H1 (cell line): ENCODE results near the gene HMGN1. TPM values are rescaled to one million over a fixed set of nuclear protein-coding genes. Genes with fewer than 3 reads are reported as not detected.
A peak's percentile ranks its signal among the peaks of the same experiment; 100 is the strongest.

Source experiments
- CTCF ChIA-PET: fragments of 300-600 bp; sonication (Branson Sonifier 250); formaldehyde crosslinking; loops from one replicate; lab custom pipeline; 2021; ENCODE audit not compliant: partially characterized antibody; lab: Charles Lee
- POLR2A ChIA-PET: fragments of 300-600 bp; sonication (Branson Sonifier 250); formaldehyde crosslinking; loops from one replicate; lab custom pipeline; 2021; ENCODE audit warnings: inconsistent platforms; ENCODE audit not compliant: partially characterized antibody; lab: Charles Lee
- DNase-seq, 2 experiments: peaks; one replicate each; pipeline versions ENCODE4 v3.0.0 to v3.0.0-alpha.2; 2010 to 2022; ENCODE audit warnings: low spot score in 2 of 2, low read depth in 1 of 2, mixed read lengths in 1 of 2
- FAIRE-seq: peaks from 2 replicates; lab custom pipeline; 2011; peaks lifted over from hg19 to GRCh38; lab: Jason Lieb, UNC
- H2AFZ ChIP-seq: 2 replicates; pipeline ENCODE4 v1.8.1; 2012; ENCODE audit warnings: low read length, inconsistent platforms
- H2AK5ac ChIP-seq: 2 replicates; pipeline ENCODE4 v1.6.1; 2013; ENCODE audit warnings: low read depth, low read length
- H2BK120ac ChIP-seq: replicated peaks from 2 replicates; pipeline ENCODE3; 2013; ENCODE audit warnings: low read depth, low read length, inconsistent platforms
- H2BK12ac ChIP-seq: 2 replicates; pipeline ENCODE4 v1.6.1; 2013; ENCODE audit warnings: low read depth, low read length
- H2BK15ac ChIP-seq: 2 replicates; pipeline ENCODE4 v1.6.1; 2013; ENCODE audit warnings: low read length
- H2BK20ac ChIP-seq: 2 replicates; pipeline ENCODE4 v1.6.1; 2013; ENCODE audit warnings: low read length
- H2BK5ac ChIP-seq: 2 replicates; pipeline ENCODE4 v1.6.1; 2013; ENCODE audit warnings: low read depth, low read length
- H3K14ac ChIP-seq: 2 replicates; pipeline ENCODE4 v1.6.1; 2013; ENCODE audit warnings: inconsistent platforms; ENCODE audit not compliant: insufficient read length
- H3K18ac ChIP-seq: 2 replicates; pipeline ENCODE4 v1.6.1; 2013; ENCODE audit warnings: low read length; ENCODE audit errors: extremely low read depth
- H3K23ac ChIP-seq: 2 replicates; pipeline ENCODE4 v1.6.1; 2013; ENCODE audit warnings: inconsistent platforms; ENCODE audit not compliant: insufficient read length
- H3K23me2 ChIP-seq: 2 replicates; pipeline ENCODE4 v1.6.1; 2013; ENCODE audit warnings: low read depth, low read length
- H3K27ac ChIP-seq: 2 replicates; pipeline ENCODE4 v1.6.1; 2011; ENCODE audit warnings: low read depth, low read length, inconsistent platforms
- H3K27me3 ChIP-seq, 4 experiments: replicated peaks in 1 of 4; 1 replicate in 1 of 4; 2 replicates in 3 of 4; pipeline versions ENCODE4 v1.6.1 to v1.8.1; 2011 to 2013; ENCODE audit warnings: low read length in 3 of 4, mild to moderate bottlenecking in 3 of 4, inconsistent platforms in 2 of 4, mixed read lengths in 2 of 4, moderate library complexity in 1 of 4; ENCODE audit not compliant: control insufficient read depth in 3 of 4, insufficient read depth in 3 of 4; ENCODE audit errors: extremely low read depth in 1 of 4
- H3K36me3 ChIP-seq, 4 experiments: 2 replicates each; pipeline versions ENCODE4 v1.6.1 to v1.8.1; 2011 to 2013; ENCODE audit warnings: mild to moderate bottlenecking in 4 of 4, low read length in 3 of 4, moderate library complexity in 2 of 4, control low read depth in 1 of 4, inconsistent platforms in 1 of 4; ENCODE audit not compliant: insufficient read depth in 4 of 4, control insufficient read depth in 2 of 4
- H3K4ac ChIP-seq: replicated peaks from 2 replicates; pipeline ENCODE3; 2013; ENCODE audit warnings: low read length, low read depth, mixed read lengths, inconsistent platforms; ENCODE audit not compliant: insufficient read length
- H3K4me1 ChIP-seq, 4 experiments: replicated peaks in 1 of 4; 1 replicate in 1 of 4; 2 replicates in 3 of 4; pipeline versions ENCODE4 v1.6.1 to v1.8.1; 2011 to 2013; ENCODE audit warnings: low read length in 3 of 4, inconsistent platforms in 2 of 4, mixed read lengths in 1 of 4; ENCODE audit not compliant: insufficient read depth in 4 of 4, control insufficient read depth in 3 of 4
- H3K4me2 ChIP-seq, 2 experiments: 2 replicates each; pipeline versions ENCODE4 v1.6.1 to v1.8.1; 2011 to 2013; ENCODE audit warnings: low read depth in 2 of 2, low read length in 2 of 2, control low read depth in 1 of 2, inconsistent platforms in 1 of 2, mild to moderate bottlenecking in 1 of 2; ENCODE audit not compliant: insufficient read depth in 1 of 2
- H3K4me3 ChIP-seq, 4 experiments: fragments of 200-600, 300-600 bp in 1 of 4; sonication (generic), shearing (Covaris generic), sonication (Bioruptor Twin) in 1 of 4; 2 replicates each; pipeline versions ENCODE4 v1.5.1 to v1.8.1; 2011 to 2016; ENCODE audit warnings: low read length in 4 of 4, low read depth in 3 of 4, control low read depth in 2 of 4, inconsistent platforms in 2 of 4, mild to moderate bottlenecking in 2 of 4, mixed read lengths in 1 of 4, moderate library complexity in 1 of 4; ENCODE audit not compliant: insufficient read depth in 2 of 4; ENCODE audit errors: extremely low read depth in 1 of 4
- H3K56ac ChIP-seq: replicated peaks from 2 replicates; pipeline ENCODE3; 2013; ENCODE audit warnings: low read depth, mild to moderate bottlenecking, mixed read lengths, low read length, inconsistent platforms; ENCODE audit not compliant: insufficient read length
- H3K79me1 ChIP-seq: 2 replicates; pipeline ENCODE4 v1.6.1; 2013; ENCODE audit warnings: low read depth, low read length, control low read depth
- H3K79me2 ChIP-seq, 2 experiments: 2 replicates each; pipeline versions ENCODE4 v1.6.1 to v1.8.1; 2012 to 2013; ENCODE audit warnings: low read length in 2 of 2, mild to moderate bottlenecking in 2 of 2, inconsistent platforms in 1 of 2; ENCODE audit not compliant: insufficient read depth in 2 of 2, control insufficient read depth in 1 of 2
- H3K9ac ChIP-seq, 4 experiments: replicated peaks in 1 of 4; 1 replicate in 1 of 4; 2 replicates in 3 of 4; pipeline versions ENCODE4 v1.6.1 to v1.8.1; 2011 to 2013; ENCODE audit warnings: low read depth in 3 of 4, low read length in 3 of 4, control low read depth in 2 of 4, mild to moderate bottlenecking in 2 of 4, moderate library complexity in 2 of 4, inconsistent platforms in 1 of 4; ENCODE audit errors: extremely low read depth in 1 of 4
- H3K9me3 ChIP-seq, 2 experiments: 2 replicates each; pipeline versions ENCODE4 v1.6.1 to v1.8.1; 2012 to 2013; ENCODE audit warnings: mild to moderate bottlenecking in 2 of 2, moderate library complexity in 2 of 2, control low read depth in 1 of 2, inconsistent platforms in 1 of 2, low read depth in 1 of 2, low read length in 1 of 2, mixed read lengths in 1 of 2; ENCODE audit not compliant: insufficient read depth in 2 of 2
- H4K20me1 ChIP-seq, 2 experiments: replicated peaks in 1 of 2; 2 replicates each; pipeline versions ENCODE3 to v1.8.1; 2011 to 2013; ENCODE audit warnings: inconsistent platforms in 2 of 2, low read length in 2 of 2, mild to moderate bottlenecking in 1 of 2; ENCODE audit not compliant: insufficient read depth in 2 of 2, control insufficient read depth in 1 of 2
- H4K5ac ChIP-seq: 2 replicates; pipeline ENCODE4 v1.6.1; 2013; ENCODE audit warnings: low read length, low read depth, mixed read lengths, inconsistent platforms; ENCODE audit not compliant: insufficient read length
- H4K8ac ChIP-seq: 2 replicates; pipeline ENCODE4 v1.8.0; 2013; ENCODE audit warnings: mild to moderate bottlenecking, moderate library complexity, low read length, inconsistent platforms; ENCODE audit not compliant: insufficient read depth; ENCODE audit errors: extremely low read depth
- H4K91ac ChIP-seq: replicated peaks from 2 replicates; pipeline ENCODE3; 2013; ENCODE audit warnings: low read length, mixed read lengths, inconsistent platforms; ENCODE audit not compliant: insufficient read length
- CBX5 ChIP-seq: fragments of 300-800, 300-1000 bp; sonication (generic); IDR thresholded peaks from 2 replicates; pipeline ENCODE4 v1.7.1; 2016; ENCODE audit warnings: antibody characterized with exemption, low read length, low read depth
- CHD1 ChIP-seq: IDR thresholded peaks from 2 replicates; pipeline ENCODE4 v1.6.1; 2012; ENCODE audit warnings: low read depth, low read length, improper control_type of control experiment
- CTCF ChIP-seq, 3 experiments: IDR thresholded peaks; 1 replicate in 2 of 3; 2 replicates in 1 of 3; pipeline versions ENCODE4 v1.5.1 to v1.6.1; 2011; ENCODE audit warnings: low read length in 3 of 3, mild to moderate bottlenecking in 3 of 3, inconsistent platforms in 2 of 3, low read depth in 1 of 3, moderate library complexity in 1 of 3; ENCODE audit not compliant: insufficient read depth in 1 of 3; ENCODE audit errors: control extremely low read depth in 1 of 3
- FOSL1 ChIP-seq: IDR thresholded peaks from 2 replicates; pipeline ENCODE4 v1.6.1; 2011; ENCODE audit warnings: mild to moderate bottlenecking, low read depth, low read length, moderate library complexity; ENCODE audit not compliant: insufficient read depth
- HDAC2 ChIP-seq, 2 experiments: fragments of 300-600 bp in 1 of 2; sonication (generic) in 1 of 2; IDR thresholded peaks; 2 replicates each; pipeline ENCODE4 v1.6.1; 2011 to 2012; ENCODE audit warnings: low read depth in 2 of 2, low read length in 2 of 2, mild to moderate bottlenecking in 2 of 2, moderate library complexity in 2 of 2, borderline replicate concordance in 1 of 2, inconsistent platforms in 1 of 2
- MAFK ChIP-seq: IDR thresholded peaks from 2 replicates; pipeline ENCODE4 v1.6.1; 2012; ENCODE audit warnings: low read depth, mild to moderate bottlenecking, improper control_type of control experiment, low read length
- POLR2A ChIP-seq, 2 experiments: IDR thresholded peaks; 1 replicate in 1 of 2; 2 replicates in 1 of 2; pipeline ENCODE4 v1.6.1; 2011; ENCODE audit warnings: low read depth in 2 of 2, low read length in 2 of 2, mild to moderate bottlenecking in 2 of 2; ENCODE audit errors: control extremely low read depth in 1 of 2
- RNF2 ChIP-seq: fragments of 200-900, 300-1000 bp; sonication (generic); IDR thresholded peaks from 2 replicates; pipeline ENCODE4 v1.7.1; 2016; ENCODE audit warnings: borderline replicate concordance, low read depth, mild to moderate bottlenecking, antibody characterized with exemption, low read length; ENCODE audit not compliant: poor library complexity, severe bottlenecking; ENCODE audit errors: missing control alignments
- SP1 ChIP-seq: IDR thresholded peaks from 2 replicates; pipeline ENCODE4 v1.6.1; 2011; ENCODE audit warnings: low read depth, low read length
- SP4 ChIP-seq: IDR thresholded peaks from 2 replicates; pipeline ENCODE4 v1.6.1; 2012; ENCODE audit warnings: low read length, inconsistent platforms
- ZNF274 ChIP-seq: IDR thresholded peaks from 2 replicates; pipeline ENCODE4 v1.7.0; 2012; ENCODE audit warnings: low read length, borderline replicate concordance; ENCODE audit errors: extremely low read depth
- WGBS, 2 experiments: shearing (Covaris generic) in 1 of 2; methylation state at CpG; one replicate each; pipeline versions ENCODE4 v1.1.6 to v1.1.7; 2013 to 2015; ENCODE audit warnings: low lambda C conversion rate in 2 of 2, mixed read lengths in 2 of 2, inconsistent platforms in 1 of 2, low coverage in 1 of 2, missing lambda C conversion rate in 1 of 2; ENCODE audit not compliant: insufficient replicate concordance in 2 of 2, insufficient coverage in 1 of 2, insufficient read length in 1 of 2; ENCODE audit errors: extremely low coverage in 1 of 2, missing lambda C conversion rate in 1 of 2; 5-methylcytosine and 5-hydroxymethylcytosine counted together
- polyA plus RNA-seq, 7 experiments: library from polyadenylated mRNA; depleted of rRNA in 3 of 7; stranded (reverse) in 5 of 7; unstranded in 2 of 7; fragments of >200 nt in 5 of 7; fragments of 200-250 nt in 2 of 7; gene quantifications; 1 replicate in 5 of 7; 2 replicates in 1 of 7; 4 replicates in 1 of 7; pipeline versions ENCODE4 v1.2.1 to v1.2.3, GENCODE V29; 2011 to 2013; ENCODE audit warnings: missing spikeins in 2 of 7, mixed read lengths in 2 of 7
- total RNA-seq: library from RNA; stranded (reverse); fragmentation: NEBNext Ultra II Directional; extraction: Animal tissue kit (Norgen Biotek cat#: 25700); gene quantifications from 2 replicates; pipeline ENCODE4 v1.2.1, GENCODE V29; 2021

The HMGN1 gene
- total and polyA plus RNA-seq, 2 of the 8 experiments (the other 6 are each of a cell fraction or from before 2014, with no cell fraction given): 279 to 505 TPM

GRCh38 chr21:39344848-39345247 lies 4.0 kb downstream of the HMGN1 start:
- CTCF ChIA-PET: interaction anchor here (1.5 kb wide), 1 partner anchor 31 kb away, joined by 5 read pairs; the partner anchor contains the start of gene BRWD1
- Histone ChIP-seq H2AFZ (no peak overlapping the region), H3K14ac (no peak overlapping the region), H4K91ac (no peak overlapping the region), H3K4ac (no peak overlapping the region), H3K36me3 (peaks cover 20 to 69% (median 39%) of the 10 kb centered on the region in 4 experiments), H3K4me1 (peaks cover 0 to 6% (median 2%) of the 10 kb centered on the region in 4 experiments; a peak in 4 of 7 replicates), H3K27me3 (no peaks in the 10 kb centered on the region), H2BK120ac (no peak overlapping the region), H2BK15ac (no peak overlapping the region), H3K23ac (no peak overlapping the region), H3K4me2 (peak overlapping the region in 1 of 2 experiments; percentile 16; a peak in 1 of 4 replicates), H2AK5ac (no peak overlapping the region), H2BK12ac (no peak overlapping the region), H3K23me2 (peaks cover 3% of the 10 kb centered on the region), H4K8ac (no peak overlapping the region), H4K20me1 (peaks cover 8 to 14% of the 10 kb centered on the region in 2 experiments), H3K56ac (no peak overlapping the region), H3K9ac (no peak overlapping the region), H3K79me1 (no peaks in the 10 kb centered on the region; the same call in 1 of the 2 replicates), H4K5ac (no peak overlapping the region), H3K18ac (no peak overlapping the region), H3K9me3 (no peaks in the 10 kb centered on the region), H2BK5ac (no peak overlapping the region), H2BK20ac (no peak overlapping the region), H3K4me3 (peak overlapping the region in 1 of 4 experiments; percentile 1; a peak in 1 of 8 replicates), H3K79me2 (peaks cover 10 to 35% of the 10 kb centered on the region in 2 experiments), H3K27ac (no peak overlapping the region)
- 89% methylated on average over 5 of the region's 5 CpGs; no CpG with 5 or more reads in 1 of the 2 experiments for WGBS, 2 experiments
- no peak for FAIRE-seq
- DNase-seq: no peak
- POLR2A ChIA-PET: interaction anchor here (0.8 to 5.2 kb wide), 12 partner anchors 7 to 104 kb away, joined by 3 to 80 read pairs (median 4); partner anchors contain the start of gene BRWD1
- TF ChIP-seq CTCF (IDR thresholded peaks at IDR 0.05; ENCODE audit: control extremely low read depth in 1 of 3, insufficient read depth in 1 of 3, low read depth in 1 of 3, low read length in 3 of 3) (no peak), CBX5 (no peak), ZNF274 (no peak), HDAC2 (IDR thresholded peaks at IDR 0.05; ENCODE audit: borderline replicate concordance in 1 of 2, low read depth in 2 of 2, low read length in 2 of 2) (no peak), CHD1 (no peak), FOSL1 (no peak), SP1 (no peak), MAFK (no peak), RNF2 (no peak), POLR2A (IDR thresholded peaks at IDR 0.05; ENCODE audit: control extremely low read depth in 1 of 2, low read depth in 2 of 2, low read length in 2 of 2) (no peak; a peak in 1 of 3 replicates), SP4 (no peak)
